H1 (cell line): ENCODE results near the gene CNFN. TPM values are rescaled to one million over a fixed set of nuclear protein-coding genes. Genes with fewer than 3 reads are reported as not detected.

Source experiments
- CTCF ChIA-PET: fragments of 300-600 bp; sonication (Branson Sonifier 250); formaldehyde crosslinking; loops from one replicate; lab custom pipeline; 2021; ENCODE audit not compliant: partially characterized antibody; lab: Charles Lee
- POLR2A ChIA-PET: fragments of 300-600 bp; sonication (Branson Sonifier 250); formaldehyde crosslinking; loops from one replicate; lab custom pipeline; 2021; ENCODE audit warnings: inconsistent platforms; ENCODE audit not compliant: partially characterized antibody; lab: Charles Lee
- DNase-seq, 2 experiments: peaks; one replicate each; pipeline versions ENCODE4 v3.0.0 to v3.0.0-alpha.2; 2010 to 2022; ENCODE audit warnings: low spot score in 2 of 2, low read depth in 1 of 2, mixed read lengths in 1 of 2
- FAIRE-seq: peaks from 2 replicates; lab custom pipeline; 2011; peaks lifted over from hg19 to GRCh38; lab: Jason Lieb, UNC
- H2AFZ ChIP-seq: 2 replicates; pipeline ENCODE4 v1.8.1; 2012; ENCODE audit warnings: low read length, inconsistent platforms
- H2AK5ac ChIP-seq: 2 replicates; pipeline ENCODE4 v1.6.1; 2013; ENCODE audit warnings: low read depth, low read length
- H2BK120ac ChIP-seq: replicated peaks from 2 replicates; pipeline ENCODE3; 2013; ENCODE audit warnings: low read depth, low read length, inconsistent platforms
- H2BK12ac ChIP-seq: 2 replicates; pipeline ENCODE4 v1.6.1; 2013; ENCODE audit warnings: low read depth, low read length
- H2BK15ac ChIP-seq: 2 replicates; pipeline ENCODE4 v1.6.1; 2013; ENCODE audit warnings: low read length
- H2BK20ac ChIP-seq: 2 replicates; pipeline ENCODE4 v1.6.1; 2013; ENCODE audit warnings: low read length
- H2BK5ac ChIP-seq: 2 replicates; pipeline ENCODE4 v1.6.1; 2013; ENCODE audit warnings: low read depth, low read length
- H3K14ac ChIP-seq: 2 replicates; pipeline ENCODE4 v1.6.1; 2013; ENCODE audit warnings: inconsistent platforms; ENCODE audit not compliant: insufficient read length
- H3K18ac ChIP-seq: 2 replicates; pipeline ENCODE4 v1.6.1; 2013; ENCODE audit warnings: low read length; ENCODE audit errors: extremely low read depth
- H3K23ac ChIP-seq: 2 replicates; pipeline ENCODE4 v1.6.1; 2013; ENCODE audit warnings: inconsistent platforms; ENCODE audit not compliant: insufficient read length
- H3K23me2 ChIP-seq: 2 replicates; pipeline ENCODE4 v1.6.1; 2013; ENCODE audit warnings: low read depth, low read length
- H3K27ac ChIP-seq: 2 replicates; pipeline ENCODE4 v1.6.1; 2011; ENCODE audit warnings: low read depth, low read length, inconsistent platforms
- H3K27me3 ChIP-seq, 4 experiments: replicated peaks in 1 of 4; 1 replicate in 1 of 4; 2 replicates in 3 of 4; pipeline versions ENCODE4 v1.6.1 to v1.8.1; 2011 to 2013; ENCODE audit warnings: low read length in 3 of 4, mild to moderate bottlenecking in 3 of 4, inconsistent platforms in 2 of 4, mixed read lengths in 2 of 4, moderate library complexity in 1 of 4; ENCODE audit not compliant: control insufficient read depth in 3 of 4, insufficient read depth in 3 of 4; ENCODE audit errors: extremely low read depth in 1 of 4
- H3K36me3 ChIP-seq, 4 experiments: 2 replicates each; pipeline versions ENCODE4 v1.6.1 to v1.8.1; 2011 to 2013; ENCODE audit warnings: mild to moderate bottlenecking in 4 of 4, low read length in 3 of 4, moderate library complexity in 2 of 4, control low read depth in 1 of 4, inconsistent platforms in 1 of 4; ENCODE audit not compliant: insufficient read depth in 4 of 4, control insufficient read depth in 2 of 4
- H3K4ac ChIP-seq: replicated peaks from 2 replicates; pipeline ENCODE3; 2013; ENCODE audit warnings: low read length, low read depth, mixed read lengths, inconsistent platforms; ENCODE audit not compliant: insufficient read length
- H3K4me1 ChIP-seq, 4 experiments: replicated peaks in 1 of 4; 1 replicate in 1 of 4; 2 replicates in 3 of 4; pipeline versions ENCODE4 v1.6.1 to v1.8.1; 2011 to 2013; ENCODE audit warnings: low read length in 3 of 4, inconsistent platforms in 2 of 4, mixed read lengths in 1 of 4; ENCODE audit not compliant: insufficient read depth in 4 of 4, control insufficient read depth in 3 of 4
- H3K4me2 ChIP-seq, 2 experiments: 2 replicates each; pipeline versions ENCODE4 v1.6.1 to v1.8.1; 2011 to 2013; ENCODE audit warnings: low read depth in 2 of 2, low read length in 2 of 2, control low read depth in 1 of 2, inconsistent platforms in 1 of 2, mild to moderate bottlenecking in 1 of 2; ENCODE audit not compliant: insufficient read depth in 1 of 2
- H3K4me3 ChIP-seq, 4 experiments: fragments of 200-600, 300-600 bp in 1 of 4; sonication (generic), shearing (Covaris generic), sonication (Bioruptor Twin) in 1 of 4; 2 replicates each; pipeline versions ENCODE4 v1.5.1 to v1.8.1; 2011 to 2016; ENCODE audit warnings: low read length in 4 of 4, low read depth in 3 of 4, control low read depth in 2 of 4, inconsistent platforms in 2 of 4, mild to moderate bottlenecking in 2 of 4, mixed read lengths in 1 of 4, moderate library complexity in 1 of 4; ENCODE audit not compliant: insufficient read depth in 2 of 4; ENCODE audit errors: extremely low read depth in 1 of 4
- H3K56ac ChIP-seq: replicated peaks from 2 replicates; pipeline ENCODE3; 2013; ENCODE audit warnings: low read depth, mild to moderate bottlenecking, mixed read lengths, low read length, inconsistent platforms; ENCODE audit not compliant: insufficient read length
- H3K79me1 ChIP-seq: 2 replicates; pipeline ENCODE4 v1.6.1; 2013; ENCODE audit warnings: low read depth, low read length, control low read depth
- H3K79me2 ChIP-seq, 2 experiments: 2 replicates each; pipeline versions ENCODE4 v1.6.1 to v1.8.1; 2012 to 2013; ENCODE audit warnings: low read length in 2 of 2, mild to moderate bottlenecking in 2 of 2, inconsistent platforms in 1 of 2; ENCODE audit not compliant: insufficient read depth in 2 of 2, control insufficient read depth in 1 of 2
- H3K9ac ChIP-seq, 4 experiments: replicated peaks in 1 of 4; 1 replicate in 1 of 4; 2 replicates in 3 of 4; pipeline versions ENCODE4 v1.6.1 to v1.8.1; 2011 to 2013; ENCODE audit warnings: low read depth in 3 of 4, low read length in 3 of 4, control low read depth in 2 of 4, mild to moderate bottlenecking in 2 of 4, moderate library complexity in 2 of 4, inconsistent platforms in 1 of 4; ENCODE audit errors: extremely low read depth in 1 of 4
- H3K9me3 ChIP-seq, 2 experiments: 2 replicates each; pipeline versions ENCODE4 v1.6.1 to v1.8.1; 2012 to 2013; ENCODE audit warnings: mild to moderate bottlenecking in 2 of 2, moderate library complexity in 2 of 2, control low read depth in 1 of 2, inconsistent platforms in 1 of 2, low read depth in 1 of 2, low read length in 1 of 2, mixed read lengths in 1 of 2; ENCODE audit not compliant: insufficient read depth in 2 of 2
- H4K20me1 ChIP-seq, 2 experiments: replicated peaks in 1 of 2; 2 replicates each; pipeline versions ENCODE3 to v1.8.1; 2011 to 2013; ENCODE audit warnings: inconsistent platforms in 2 of 2, low read length in 2 of 2, mild to moderate bottlenecking in 1 of 2; ENCODE audit not compliant: insufficient read depth in 2 of 2, control insufficient read depth in 1 of 2
- H4K5ac ChIP-seq: 2 replicates; pipeline ENCODE4 v1.6.1; 2013; ENCODE audit warnings: low read length, low read depth, mixed read lengths, inconsistent platforms; ENCODE audit not compliant: insufficient read length
- H4K8ac ChIP-seq: 2 replicates; pipeline ENCODE4 v1.8.0; 2013; ENCODE audit warnings: mild to moderate bottlenecking, moderate library complexity, low read length, inconsistent platforms; ENCODE audit not compliant: insufficient read depth; ENCODE audit errors: extremely low read depth
- H4K91ac ChIP-seq: replicated peaks from 2 replicates; pipeline ENCODE3; 2013; ENCODE audit warnings: low read length, mixed read lengths, inconsistent platforms; ENCODE audit not compliant: insufficient read length
- BCL11A ChIP-seq, 2 experiments: IDR thresholded peaks; one replicate each; pipeline ENCODE4 v1.6.1; 2011; ENCODE audit warnings: low read depth in 2 of 2, low read length in 2 of 2, mild to moderate bottlenecking in 2 of 2
- CBX8 ChIP-seq: fragments of 300-800, 300-1000 bp; sonication (generic); IDR thresholded peaks from 2 replicates; pipeline ENCODE4 v1.7.1; 2016; ENCODE audit warnings: low read depth, low read length, borderline replicate concordance
- CREB1 ChIP-seq: IDR thresholded peaks from 2 replicates; pipeline ENCODE4 v1.6.1; 2012; ENCODE audit warnings: inconsistent platforms
- CTCF ChIP-seq, 3 experiments: IDR thresholded peaks; 1 replicate in 2 of 3; 2 replicates in 1 of 3; pipeline versions ENCODE4 v1.5.1 to v1.6.1; 2011; ENCODE audit warnings: low read length in 3 of 3, mild to moderate bottlenecking in 3 of 3, inconsistent platforms in 2 of 3, low read depth in 1 of 3, moderate library complexity in 1 of 3; ENCODE audit not compliant: insufficient read depth in 1 of 3; ENCODE audit errors: control extremely low read depth in 1 of 3
- KDM1A ChIP-seq: fragments of 200-600, 300-600 bp; sonication (generic); IDR thresholded peaks from 2 replicates; pipeline ENCODE4 v1.7.1; 2016; ENCODE audit warnings: mild to moderate bottlenecking, low read length, borderline replicate concordance
- POU5F1 ChIP-seq: IDR thresholded peaks from 2 replicates; pipeline ENCODE4 v1.6.1; 2011; ENCODE audit warnings: low read depth, mild to moderate bottlenecking, low read length, moderate library complexity
- RBBP5 ChIP-seq: IDR thresholded peaks from 2 replicates; pipeline ENCODE4 v1.7.1; 2012; ENCODE audit warnings: low read depth, mild to moderate bottlenecking, inconsistent platforms, low read length, moderate library complexity, borderline replicate concordance
- SP1 ChIP-seq: IDR thresholded peaks from 2 replicates; pipeline ENCODE4 v1.6.1; 2011; ENCODE audit warnings: low read depth, low read length
- YY1 ChIP-seq: IDR thresholded peaks from 2 replicates; pipeline ENCODE4 v1.6.1; 2011; ENCODE audit warnings: low read depth, mild to moderate bottlenecking, low read length
- WGBS, 2 experiments: shearing (Covaris generic) in 1 of 2; methylation state at CpG; one replicate each; pipeline versions ENCODE4 v1.1.6 to v1.1.7; 2013 to 2015; ENCODE audit warnings: low lambda C conversion rate in 2 of 2, mixed read lengths in 2 of 2, inconsistent platforms in 1 of 2, low coverage in 1 of 2, missing lambda C conversion rate in 1 of 2; ENCODE audit not compliant: insufficient replicate concordance in 2 of 2, insufficient coverage in 1 of 2, insufficient read length in 1 of 2; ENCODE audit errors: extremely low coverage in 1 of 2, missing lambda C conversion rate in 1 of 2; 5-methylcytosine and 5-hydroxymethylcytosine counted together
- polyA plus RNA-seq, 7 experiments: library from polyadenylated mRNA; depleted of rRNA in 3 of 7; stranded (reverse) in 5 of 7; unstranded in 2 of 7; fragments of >200 nt in 5 of 7; fragments of 200-250 nt in 2 of 7; gene quantifications; 1 replicate in 5 of 7; 2 replicates in 1 of 7; 4 replicates in 1 of 7; pipeline versions ENCODE4 v1.2.1 to v1.2.3, GENCODE V29; 2011 to 2013; ENCODE audit warnings: missing spikeins in 2 of 7, mixed read lengths in 2 of 7
- total RNA-seq: library from RNA; stranded (reverse); fragmentation: NEBNext Ultra II Directional; extraction: Animal tissue kit (Norgen Biotek cat#: 25700); gene quantifications from 2 replicates; pipeline ENCODE4 v1.2.1, GENCODE V29; 2021
- TF ChIP-seq, protein P1 (sequence below): IDR thresholded peaks from 2 replicates; pipeline ENCODE4 v1.6.1; 2011; ENCODE audit warnings: low read length, improper control_type of control experiment

The CNFN gene
- total and polyA plus RNA-seq, 2 of the 8 experiments (the other 6 are each of a cell fraction or from before 2014, with no cell fraction given), result 8.9 to 31.5 TPM

DNA sequence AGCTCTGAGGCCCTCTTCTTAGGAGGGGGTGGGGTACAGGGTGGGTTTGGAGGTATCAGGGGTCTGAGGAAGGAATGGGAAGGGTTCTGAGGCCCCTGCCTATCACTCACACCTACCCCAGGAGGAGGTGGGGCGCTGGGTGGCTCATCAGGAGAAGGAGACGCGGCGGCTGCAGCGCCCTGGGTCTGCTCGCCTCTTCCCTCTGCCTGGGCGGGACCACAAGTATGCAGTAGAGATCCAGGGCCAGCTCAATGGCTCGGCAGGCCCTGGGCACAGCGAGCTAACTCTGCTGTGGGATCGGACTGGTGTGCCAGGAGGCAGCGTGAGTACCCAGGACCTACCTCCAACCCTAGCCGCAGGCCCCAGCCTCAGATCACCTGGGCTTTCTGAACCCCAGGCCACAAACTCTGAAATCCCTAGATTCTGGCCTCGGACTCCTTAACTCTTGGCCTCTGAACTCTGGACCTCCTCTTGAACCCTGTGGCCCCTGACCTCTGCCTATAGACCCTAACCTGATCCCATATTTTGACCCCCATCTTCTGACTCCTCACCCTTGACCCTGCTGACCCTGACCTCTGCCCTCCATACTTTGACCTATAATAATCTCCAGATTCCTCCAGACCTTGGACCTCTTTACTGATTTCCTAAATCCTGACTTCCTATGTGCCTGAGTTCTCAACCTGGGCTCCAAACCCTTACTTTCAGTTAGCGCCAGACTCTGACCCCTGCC, 40.6 kb downstream of the CNFN start:
- Histone ChIP-seq H2AK5ac (no peak overlapping the region), H2BK20ac (no peak overlapping the region), H3K23me2 (no peaks in the 10 kb centered on the region), H3K79me1 (no peaks in the 10 kb centered on the region), H3K4me1 (no peaks in the 10 kb centered on the region), H2BK15ac (no peak overlapping the region), H2BK120ac (no peak overlapping the region)
- no peak for TF ChIP-seq RBBP5
- no peak for TF ChIP-seq BCL11A (IDR thresholded peaks at IDR 0.05; ENCODE audit: low read depth in 2 of 2, low read length in 2 of 2)
- TF ChIP-seq, protein P1, sequence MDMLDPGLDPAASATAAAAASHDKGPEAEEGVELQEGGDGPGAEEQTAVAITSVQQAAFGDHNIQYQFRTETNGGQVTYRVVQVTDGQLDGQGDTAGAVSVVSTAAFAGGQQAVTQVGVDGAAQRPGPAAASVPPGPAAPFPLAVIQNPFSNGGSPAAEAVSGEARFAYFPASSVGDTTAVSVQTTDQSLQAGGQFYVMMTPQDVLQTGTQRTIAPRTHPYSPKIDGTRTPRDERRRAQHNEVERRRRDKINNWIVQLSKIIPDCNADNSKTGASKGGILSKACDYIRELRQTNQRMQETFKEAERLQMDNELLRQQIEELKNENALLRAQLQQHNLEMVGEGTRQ, result no peak
- TF ChIP-seq CBX8, result no peak
- TF ChIP-seq CREB1, result no peak
- no peak for TF ChIP-seq CTCF (IDR thresholded peaks at IDR 0.05; ENCODE audit: control extremely low read depth in 1 of 3, insufficient read depth in 1 of 3, low read depth in 1 of 3, low read length in 3 of 3)
- TF ChIP-seq KDM1A, result no peak
- TF ChIP-seq SP1, result no peak
- no peak for TF ChIP-seq YY1
- no peak for TF ChIP-seq POU5F1
- TF ChIP-seq, all 59 proteins: peak for 0
- DNase-seq (no peak), FAIRE-seq (no peak)
- Histone ChIP-seq H4K8ac (no peak overlapping the region), H2BK5ac (no peak overlapping the region), H4K91ac (no peak overlapping the region), H3K36me3 (peaks cover 0 to 6% (median under 1%) of the 10 kb centered on the region in 4 experiments; a peak in 2 of 8 replicates), H2BK12ac (no peak overlapping the region), H4K5ac (no peak overlapping the region), H3K4me2 (no peak overlapping the region), H2AFZ (no peak overlapping the region), H3K18ac (no peak overlapping the region), H3K23ac (no peak overlapping the region), H4K20me1 (peaks cover 1 to 2% of the 10 kb centered on the region in 2 experiments), H3K79me2 (no peaks in the 10 kb centered on the region), H3K56ac (no peak overlapping the region), H3K4ac (no peak overlapping the region), H3K14ac (no peak overlapping the region), H3K4me3 (no peak overlapping the region), H3K9ac (no peak overlapping the region), H3K9me3 (no peaks in the 10 kb centered on the region), H3K27ac (no peak overlapping the region), H3K27me3 (no peaks in the 10 kb centered on the region)
- 85% methylated on average over 13 of the region's 14 CpGs; no CpG with 5 or more reads in 1 of the 2 experiments for WGBS, 2 experiments
- ChIA-PET POLR2A (interaction anchor here (0.5 kb wide), 1 partner anchor 142 kb away, joined by 3 read pairs; no protein-coding TSS in a partner anchor), CTCF (no interaction called here)
